MM.1S (cell line): Measurements from ENCODE around the gene FHDC1.

ENCODE experiments used
- CTCF ChIP-seq: fragments of 300-600 bp; sonication (generic); IDR thresholded peaks from 2 replicates; pipeline ENCODE4 v1.5.1; 2016; ENCODE audit warnings: antibody characterized with exemption, low read length, mixed read lengths
- EZH2 ChIP-seq: fragments of 300-600 bp; sonication (generic); optimal IDR thresholded peaks from 2 replicates; pipeline ENCODE3; 2017; ENCODE audit warnings: low read depth, mild to moderate bottlenecking, antibody characterized with exemption, low read length, mixed read lengths
- EZH2phosphoT487 ChIP-seq: fragments of 300-600 bp; sonication (generic); IDR thresholded peaks from 2 replicates; pipeline ENCODE4 v1.6.1; 2018; ENCODE audit warnings: antibody characterized with exemption, low read length

- TF ChIP-seq EZH2 (no peak), CTCF (no peak), EZH2phosphoT487 (no peak)
Observed at GRCh38 chr4:152967907-152968306, 31.8 kb downstream of the FHDC1 start.
